ENCODE measurements around the gene GABRR3.

DNA sequence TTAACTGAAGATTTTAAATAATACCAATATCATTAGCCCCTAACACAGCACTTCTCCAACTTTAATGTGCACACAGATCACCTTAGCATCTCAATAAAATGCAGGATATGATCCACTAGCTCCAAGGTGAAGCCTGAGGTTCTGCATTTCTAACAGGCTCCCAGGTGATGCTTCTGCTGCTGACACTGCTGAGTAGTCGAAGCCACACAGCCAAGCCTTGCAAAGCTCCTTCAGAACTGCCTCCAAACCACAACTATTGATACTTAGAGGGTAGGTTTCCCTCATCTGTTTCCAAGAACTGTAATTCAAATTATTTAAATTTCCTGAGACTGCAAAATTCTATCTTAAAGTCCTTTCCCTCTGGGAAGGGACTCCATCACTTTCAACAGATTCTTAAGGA is 66.7 kb downstream of the GABRR3 start:
- TF ChIP-seq, protein P1, sequence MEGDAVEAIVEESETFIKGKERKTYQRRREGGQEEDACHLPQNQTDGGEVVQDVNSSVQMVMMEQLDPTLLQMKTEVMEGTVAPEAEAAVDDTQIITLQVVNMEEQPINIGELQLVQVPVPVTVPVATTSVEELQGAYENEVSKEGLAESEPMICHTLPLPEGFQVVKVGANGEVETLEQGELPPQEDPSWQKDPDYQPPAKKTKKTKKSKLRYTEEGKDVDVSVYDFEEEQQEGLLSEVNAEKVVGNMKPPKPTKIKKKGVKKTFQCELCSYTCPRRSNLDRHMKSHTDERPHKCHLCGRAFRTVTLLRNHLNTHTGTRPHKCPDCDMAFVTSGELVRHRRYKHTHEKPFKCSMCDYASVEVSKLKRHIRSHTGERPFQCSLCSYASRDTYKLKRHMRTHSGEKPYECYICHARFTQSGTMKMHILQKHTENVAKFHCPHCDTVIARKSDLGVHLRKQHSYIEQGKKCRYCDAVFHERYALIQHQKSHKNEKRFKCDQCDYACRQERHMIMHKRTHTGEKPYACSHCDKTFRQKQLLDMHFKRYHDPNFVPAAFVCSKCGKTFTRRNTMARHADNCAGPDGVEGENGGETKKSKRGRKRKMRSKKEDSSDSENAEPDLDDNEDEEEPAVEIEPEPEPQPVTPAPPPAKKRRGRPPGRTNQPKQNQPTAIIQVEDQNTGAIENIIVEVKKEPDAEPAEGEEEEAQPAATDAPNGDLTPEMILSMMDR (IDR thresholded peaks at IDR 0.05): no peak
- TF ChIP-seq POLR2A (IDR thresholded peaks at IDR 0.05; ENCODE audit: low read depth): no peak
- TF ChIP-seq POLR2AphosphoS5 (IDR thresholded peaks at IDR 0.05): no peak

Measured in esophagus muscularis mucosa (tissue), 3 donors.